GM12874 (cell line): Measurements from ENCODE around the gene ZNRF3.
A peak's percentile ranks its signal among the peaks of the same experiment; 100 is the strongest.

Source experiments
- TF ChIP-seq, protein P1 (sequence below): IDR thresholded peaks from 2 replicates; pipeline ENCODE4 v1.5.1; 2011; ENCODE audit warnings: low read depth, mild to moderate bottlenecking, control low read depth, low read length, moderate library complexity; ENCODE audit not compliant: insufficient read depth

Gene ZNRF3

DNA sequence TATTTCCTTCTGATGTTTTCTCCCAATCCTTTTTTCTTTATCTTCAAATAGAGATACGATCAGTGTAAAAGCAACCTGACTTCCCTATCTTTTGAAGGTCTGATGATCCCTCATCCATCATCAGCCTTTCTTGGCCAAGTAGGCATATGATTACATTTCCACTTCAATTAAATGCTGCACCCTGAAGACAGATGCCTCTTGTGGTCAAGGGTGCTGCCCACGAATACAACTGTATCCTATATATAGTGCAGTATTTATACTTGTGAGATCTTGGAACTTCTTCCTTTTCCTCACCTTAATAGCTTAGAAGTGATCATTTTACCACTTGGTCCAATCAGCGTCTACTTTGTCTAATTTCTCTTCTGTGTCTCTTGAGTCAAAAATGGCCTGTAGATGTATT is 9.3 kb upstream of the ZNRF3 start:
- TF ChIP-seq, protein P1, sequence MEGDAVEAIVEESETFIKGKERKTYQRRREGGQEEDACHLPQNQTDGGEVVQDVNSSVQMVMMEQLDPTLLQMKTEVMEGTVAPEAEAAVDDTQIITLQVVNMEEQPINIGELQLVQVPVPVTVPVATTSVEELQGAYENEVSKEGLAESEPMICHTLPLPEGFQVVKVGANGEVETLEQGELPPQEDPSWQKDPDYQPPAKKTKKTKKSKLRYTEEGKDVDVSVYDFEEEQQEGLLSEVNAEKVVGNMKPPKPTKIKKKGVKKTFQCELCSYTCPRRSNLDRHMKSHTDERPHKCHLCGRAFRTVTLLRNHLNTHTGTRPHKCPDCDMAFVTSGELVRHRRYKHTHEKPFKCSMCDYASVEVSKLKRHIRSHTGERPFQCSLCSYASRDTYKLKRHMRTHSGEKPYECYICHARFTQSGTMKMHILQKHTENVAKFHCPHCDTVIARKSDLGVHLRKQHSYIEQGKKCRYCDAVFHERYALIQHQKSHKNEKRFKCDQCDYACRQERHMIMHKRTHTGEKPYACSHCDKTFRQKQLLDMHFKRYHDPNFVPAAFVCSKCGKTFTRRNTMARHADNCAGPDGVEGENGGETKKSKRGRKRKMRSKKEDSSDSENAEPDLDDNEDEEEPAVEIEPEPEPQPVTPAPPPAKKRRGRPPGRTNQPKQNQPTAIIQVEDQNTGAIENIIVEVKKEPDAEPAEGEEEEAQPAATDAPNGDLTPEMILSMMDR, result no peak

DNA sequence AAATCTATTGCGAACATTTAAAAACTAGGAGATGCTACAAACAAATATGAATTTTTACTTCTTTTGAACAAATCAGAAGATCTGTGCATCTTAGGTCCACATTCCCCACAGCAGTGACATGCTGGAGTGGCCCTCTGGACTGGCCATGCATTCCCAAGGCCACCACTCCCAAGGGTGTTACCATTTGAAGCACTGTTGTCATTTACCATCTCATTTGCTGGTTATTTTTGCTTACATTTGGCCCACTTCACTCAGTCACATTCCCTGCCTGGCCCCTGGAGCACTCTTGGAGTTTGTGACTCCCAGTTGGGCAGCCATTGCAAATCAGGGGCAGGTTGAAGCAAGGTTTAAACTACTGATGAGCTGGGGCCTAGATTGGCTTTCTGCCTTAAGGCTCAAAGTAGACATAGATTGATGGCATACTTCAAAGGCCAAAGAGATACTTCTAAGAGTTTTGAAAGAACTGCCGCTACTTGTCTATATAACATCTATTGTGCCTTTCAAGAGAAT is 8.5 kb upstream of the ZNRF3 start:
- TF ChIP-seq, protein P1, result no peak

DNA sequence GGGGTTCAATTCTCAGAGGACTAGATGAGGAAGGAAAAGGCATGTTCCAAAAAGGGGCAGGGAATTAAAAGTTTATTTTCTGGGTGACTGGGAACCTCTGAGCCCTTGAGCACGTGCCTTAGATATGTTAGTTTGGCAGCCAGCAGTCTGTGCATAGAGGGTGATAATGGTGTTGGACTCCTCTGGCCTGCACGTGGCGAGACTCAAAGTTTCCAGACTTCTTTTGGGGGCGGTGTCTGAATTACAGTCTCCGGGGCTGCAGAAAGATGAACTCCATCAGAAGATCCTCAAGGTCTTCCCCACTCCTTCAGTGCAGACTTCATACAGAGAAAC is 861 bp upstream of the ZNRF3 start:
- TF ChIP-seq, protein P1, result no peak

DNA sequence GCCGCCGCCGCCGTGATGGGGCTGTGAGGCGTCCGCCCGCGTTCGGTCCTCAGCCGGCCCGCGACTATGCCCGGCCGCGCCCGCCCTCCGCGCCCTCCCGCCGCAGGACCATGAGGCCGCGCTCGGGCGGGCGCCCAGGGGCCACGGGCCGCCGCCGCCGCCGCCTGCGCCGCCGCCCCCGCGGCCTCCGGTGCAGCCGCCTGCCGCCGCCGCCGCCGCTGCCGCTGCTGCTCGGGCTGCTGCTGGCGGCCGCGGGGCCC is 215 bp downstream of the ZNRF3 start:
- TF ChIP-seq, protein P1, result no peak

DNA sequence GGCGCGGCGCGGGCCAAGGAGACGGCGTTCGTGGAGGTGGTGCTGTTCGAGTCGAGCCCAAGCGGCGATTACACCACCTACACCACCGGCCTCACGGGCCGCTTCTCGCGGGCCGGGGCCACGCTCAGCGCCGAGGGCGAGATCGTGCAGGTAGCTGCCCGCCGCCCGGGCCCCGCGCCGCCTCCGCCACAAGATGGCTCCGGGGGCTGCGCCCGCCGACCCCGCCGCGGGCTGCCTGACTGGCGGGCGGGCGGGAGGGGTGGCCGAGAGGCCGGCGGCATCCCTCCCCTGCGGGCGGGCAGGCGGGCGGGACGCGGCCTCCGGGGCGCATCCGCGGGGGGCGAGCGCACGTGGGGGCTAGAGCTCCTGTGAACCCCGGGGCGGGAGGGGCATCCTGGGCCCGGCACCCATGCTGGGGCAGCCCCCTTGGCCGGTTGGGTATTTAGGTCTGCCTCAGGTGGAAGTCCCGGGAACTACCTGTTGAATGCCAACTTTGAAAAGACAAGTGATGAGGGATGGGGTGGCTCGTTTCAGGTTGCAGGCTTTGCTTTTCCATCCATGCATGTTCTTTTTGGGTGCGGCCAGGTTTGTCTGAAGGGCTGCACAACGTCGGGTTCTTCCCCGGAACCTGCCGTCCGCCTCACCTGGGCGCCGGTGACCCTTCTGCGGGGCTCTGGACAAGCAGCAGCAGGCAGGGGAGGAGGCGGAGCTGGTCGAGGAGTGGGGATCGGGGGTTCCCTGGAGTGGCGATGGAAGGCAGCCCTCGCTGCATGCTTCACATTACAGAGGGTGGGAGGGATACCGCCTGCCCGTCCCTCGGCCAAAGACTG is 760 bp downstream of the ZNRF3 start:
- TF ChIP-seq, protein P1, result peak; percentile 19; the same call in 1 of the 2 replicates

DNA sequence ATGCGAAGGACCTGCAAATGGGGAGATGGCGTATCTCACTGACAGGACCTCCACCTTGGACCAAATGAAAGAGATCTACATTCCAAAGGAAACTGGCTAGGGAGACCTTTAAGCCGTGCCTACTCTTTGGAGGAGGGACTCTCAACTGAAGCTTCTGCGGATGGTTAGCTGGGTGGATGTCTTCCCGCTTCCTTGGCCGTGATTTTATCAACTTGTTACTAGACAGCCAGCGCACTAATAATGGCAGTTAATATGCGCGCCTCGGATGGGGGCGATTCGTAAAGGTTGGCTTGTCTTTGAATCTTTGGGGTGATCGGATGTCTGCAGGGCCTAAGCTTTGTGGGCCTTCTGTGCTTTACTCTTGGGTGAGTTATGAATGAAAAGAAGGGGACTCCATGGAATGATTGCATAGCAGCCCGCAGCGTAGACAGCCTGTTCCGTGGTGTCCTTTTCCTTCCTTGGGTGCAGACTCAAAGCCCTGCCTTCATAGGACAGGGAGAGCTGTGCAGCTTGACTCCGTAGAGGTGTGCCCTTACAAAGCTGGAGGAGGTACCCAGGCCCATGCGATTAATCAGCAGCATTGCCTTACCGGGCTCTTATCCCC is 1.5 kb downstream of the ZNRF3 start:
- TF ChIP-seq, protein P1, result no peak

DNA sequence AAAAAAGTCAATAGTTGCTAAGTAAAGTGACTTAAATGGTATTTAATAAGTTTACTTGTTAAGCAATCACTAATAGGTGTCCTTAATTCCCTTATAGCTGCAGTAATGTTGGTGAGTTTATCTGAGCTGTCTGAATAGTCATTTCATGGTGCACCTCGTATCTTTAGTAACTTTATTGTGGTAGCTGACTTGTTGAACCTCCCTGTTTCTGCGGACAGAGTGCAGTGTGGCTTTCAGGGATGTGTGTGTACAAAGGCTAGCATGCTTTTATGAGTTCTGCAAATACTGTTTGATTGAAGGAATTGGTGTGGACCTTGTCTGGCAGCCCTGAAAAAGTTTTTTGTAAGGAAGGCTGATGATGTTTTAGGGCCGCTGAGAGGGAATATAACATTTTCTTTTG is 2.6 kb downstream of the ZNRF3 start:
- TF ChIP-seq, protein P1, result no peak
